Progenitor cell of endocrine pancreas (in vitro differentiated cells): ENCODE results near the gene SCAMP5. TPM values are rescaled to one million over a fixed set of nuclear protein-coding genes. Genes with fewer than 3 reads are reported as not detected.

Source experiments
- DNase-seq: peaks from one replicate; pipeline ENCODE4 v3.0.0; 2021; ENCODE audit warnings: low spot score; ENCODE audit not compliant: unreplicated experiment
- H3K27ac Mint-ChIP-seq: 2 replicates; pipeline ENCODE4 v1.8.0; 2021; ENCODE audit warnings: mild to moderate bottlenecking, moderate library complexity, mixed read lengths
- H3K27me3 Mint-ChIP-seq: 2 replicates; pipeline ENCODE4 v1.8.0; 2021; ENCODE audit warnings: mixed read lengths
- H3K36me3 Mint-ChIP-seq: 2 replicates; pipeline ENCODE4 v1.8.0; 2022; ENCODE audit warnings: mixed read lengths; ENCODE audit not compliant: insufficient read depth
- H3K4me1 Mint-ChIP-seq: 2 replicates; pipeline ENCODE4 v1.8.0; 2021; ENCODE audit warnings: low read depth, mixed read lengths
- H3K4me3 Mint-ChIP-seq: 2 replicates; pipeline ENCODE4 v1.8.0; 2021; ENCODE audit warnings: low read depth, mild to moderate bottlenecking, moderate library complexity, mixed read lengths
- H3K9me3 Mint-ChIP-seq: 2 replicates; pipeline ENCODE4 v1.8.0; 2021; ENCODE audit warnings: low read depth, mixed read lengths
- total RNA-seq: library from RNA; stranded (reverse); gene quantifications from 2 replicates; pipeline ENCODE4 v1.2.1, GENCODE V29; 2021
- TF ChIP-seq, protein P1 (sequence below): fragments of 200-600 bp; sonication (generic); IDR thresholded peaks from one replicate; pipeline ENCODE4 v1.5.0; 2021; ENCODE audit warnings: antibody characterized with exemption, mild to moderate bottlenecking; ENCODE audit not compliant: unreplicated experiment

Gene SCAMP5
- total RNA-seq, 1 donor from 2014 or later: 55.9 TPM

DNA sequence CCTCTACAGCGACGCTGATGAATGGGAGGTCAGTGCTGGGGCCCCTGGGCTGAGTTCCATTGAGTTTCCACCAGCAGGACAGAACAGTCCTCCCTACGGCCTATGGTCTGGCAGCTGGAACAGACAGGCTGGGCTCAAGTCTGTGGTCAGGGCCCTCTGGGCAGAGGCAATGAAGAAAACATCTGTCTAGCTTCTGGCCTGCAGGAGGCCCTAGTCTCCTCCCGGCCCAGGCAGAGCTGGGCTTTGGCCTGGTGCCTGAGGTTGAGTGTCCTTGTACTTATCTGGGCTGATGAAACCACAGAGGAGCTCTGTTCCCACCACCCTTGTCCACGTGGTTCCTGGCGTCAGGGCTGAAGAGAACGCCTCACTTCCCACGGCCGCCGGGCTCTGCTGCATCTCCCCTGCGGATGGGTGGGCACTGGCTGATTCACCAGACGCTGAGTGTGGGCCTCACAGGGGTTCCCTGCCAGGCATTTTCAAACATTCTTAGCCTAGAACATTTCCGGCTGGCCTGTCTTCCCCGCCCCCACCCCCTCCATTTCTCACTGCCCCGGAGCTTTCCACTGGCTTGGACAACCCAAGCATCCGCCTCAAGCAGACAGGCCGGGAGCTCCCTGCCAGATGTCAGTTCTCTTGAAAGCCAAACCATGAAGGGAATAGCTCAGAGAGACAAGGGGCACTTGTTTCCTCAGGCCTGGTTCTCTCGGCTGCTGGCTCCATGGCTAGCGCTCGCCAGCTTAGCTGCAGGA lies 48.3 kb downstream of the SCAMP5 start:
- Mint-ChIP-seq H3K9me3 (no peaks in the 10 kb centered on the region), H3K27me3 (no peaks in the 10 kb centered on the region), H3K27ac (peak overlapping the region; percentile 86), H3K4me3 (no peak overlapping the region), H3K36me3 (peaks cover 3% of the 10 kb centered on the region), H3K4me1 (peaks cover 33% of the 10 kb centered on the region)
- DNase-seq: no peak
- TF ChIP-seq, protein P1, sequence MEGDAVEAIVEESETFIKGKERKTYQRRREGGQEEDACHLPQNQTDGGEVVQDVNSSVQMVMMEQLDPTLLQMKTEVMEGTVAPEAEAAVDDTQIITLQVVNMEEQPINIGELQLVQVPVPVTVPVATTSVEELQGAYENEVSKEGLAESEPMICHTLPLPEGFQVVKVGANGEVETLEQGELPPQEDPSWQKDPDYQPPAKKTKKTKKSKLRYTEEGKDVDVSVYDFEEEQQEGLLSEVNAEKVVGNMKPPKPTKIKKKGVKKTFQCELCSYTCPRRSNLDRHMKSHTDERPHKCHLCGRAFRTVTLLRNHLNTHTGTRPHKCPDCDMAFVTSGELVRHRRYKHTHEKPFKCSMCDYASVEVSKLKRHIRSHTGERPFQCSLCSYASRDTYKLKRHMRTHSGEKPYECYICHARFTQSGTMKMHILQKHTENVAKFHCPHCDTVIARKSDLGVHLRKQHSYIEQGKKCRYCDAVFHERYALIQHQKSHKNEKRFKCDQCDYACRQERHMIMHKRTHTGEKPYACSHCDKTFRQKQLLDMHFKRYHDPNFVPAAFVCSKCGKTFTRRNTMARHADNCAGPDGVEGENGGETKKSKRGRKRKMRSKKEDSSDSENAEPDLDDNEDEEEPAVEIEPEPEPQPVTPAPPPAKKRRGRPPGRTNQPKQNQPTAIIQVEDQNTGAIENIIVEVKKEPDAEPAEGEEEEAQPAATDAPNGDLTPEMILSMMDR: no peak

DNA sequence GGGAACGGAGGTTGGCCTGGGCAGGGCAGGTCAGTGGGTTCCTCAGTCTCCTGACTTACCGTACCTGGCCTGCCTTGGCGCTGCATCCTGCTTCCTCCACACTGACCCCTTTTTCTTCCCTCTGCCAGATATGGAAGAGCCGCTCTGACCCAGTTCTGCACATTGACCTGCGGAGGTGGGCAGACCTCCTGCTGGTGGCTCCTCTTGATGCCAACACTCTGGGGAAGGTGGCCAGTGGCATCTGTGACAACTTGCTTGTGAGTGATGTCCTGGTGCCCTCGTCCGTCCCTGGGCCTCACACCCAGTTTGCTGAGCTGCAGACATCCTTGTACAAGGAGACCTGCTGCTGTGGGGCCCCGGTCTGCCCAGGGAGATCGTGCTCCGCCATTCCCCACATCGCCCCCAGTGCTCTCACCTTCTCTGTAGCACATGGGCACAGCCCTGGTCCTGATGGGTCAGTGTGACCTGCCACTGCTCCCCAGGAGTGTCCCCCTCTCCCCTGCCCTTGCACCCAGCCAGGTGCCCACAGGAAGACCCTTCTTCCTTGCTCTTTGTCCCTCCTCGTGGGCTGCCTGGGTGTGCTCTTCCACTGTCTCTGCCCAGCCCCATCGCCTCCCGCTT lies 49.0 kb downstream of the SCAMP5 start:
- peaks cover 3% of the 10 kb centered on the region for H3K36me3 Mint-ChIP-seq
- peak overlapping the region; percentile 83 for H3K27ac Mint-ChIP-seq
- H3K27me3 Mint-ChIP-seq: no peaks in the 10 kb centered on the region
- TF ChIP-seq, protein P1: no peak
- H3K4me1 Mint-ChIP-seq: peaks cover 26% of the 10 kb centered on the region
- H3K9me3 Mint-ChIP-seq: no peaks in the 10 kb centered on the region
- no peak for DNase-seq
- no peak overlapping the region for H3K4me3 Mint-ChIP-seq

DNA sequence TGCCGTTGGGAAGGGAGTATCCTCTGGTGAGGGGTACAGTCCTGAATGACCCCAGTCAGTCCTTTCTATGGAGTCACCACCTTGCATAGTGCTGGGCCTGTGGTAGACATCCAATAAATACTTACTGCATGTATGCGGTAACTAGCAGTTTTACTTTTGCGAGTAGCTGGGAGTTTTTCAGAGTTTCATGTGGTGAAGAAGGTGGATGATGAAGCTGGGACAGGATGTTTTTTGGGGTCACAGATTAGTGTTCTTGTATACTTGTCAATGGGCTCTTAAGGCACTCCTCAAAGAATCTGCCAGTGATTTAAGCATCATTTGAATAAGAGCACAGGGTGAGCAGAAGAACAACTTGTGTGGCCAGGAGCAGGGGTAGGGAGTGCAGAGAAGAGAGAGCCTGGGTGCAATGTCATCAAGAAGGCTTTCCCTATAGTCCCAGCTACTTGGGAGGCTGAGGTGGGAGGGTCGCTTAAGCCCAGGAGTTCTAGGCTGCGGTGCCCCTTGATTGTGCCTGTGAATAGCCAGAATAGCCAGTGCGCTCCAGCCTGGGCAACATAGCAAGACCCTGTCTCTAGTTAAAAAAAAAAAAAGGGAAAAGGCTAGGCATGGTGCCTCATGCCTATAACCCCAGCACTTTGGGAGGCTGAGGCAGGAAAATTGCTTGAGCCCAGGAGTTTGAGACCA lies 50.1 kb downstream of the SCAMP5 start:
- H3K27ac Mint-ChIP-seq: no peak overlapping the region
- no peaks in the 10 kb centered on the region for H3K9me3 Mint-ChIP-seq
- H3K4me3 Mint-ChIP-seq: no peak overlapping the region
- peaks cover 3% of the 10 kb centered on the region for H3K36me3 Mint-ChIP-seq
- no peaks in the 10 kb centered on the region for H3K27me3 Mint-ChIP-seq
- H3K4me1 Mint-ChIP-seq: peaks cover 23% of the 10 kb centered on the region
- no peak for DNase-seq
- TF ChIP-seq, protein P1: no peak

DNA sequence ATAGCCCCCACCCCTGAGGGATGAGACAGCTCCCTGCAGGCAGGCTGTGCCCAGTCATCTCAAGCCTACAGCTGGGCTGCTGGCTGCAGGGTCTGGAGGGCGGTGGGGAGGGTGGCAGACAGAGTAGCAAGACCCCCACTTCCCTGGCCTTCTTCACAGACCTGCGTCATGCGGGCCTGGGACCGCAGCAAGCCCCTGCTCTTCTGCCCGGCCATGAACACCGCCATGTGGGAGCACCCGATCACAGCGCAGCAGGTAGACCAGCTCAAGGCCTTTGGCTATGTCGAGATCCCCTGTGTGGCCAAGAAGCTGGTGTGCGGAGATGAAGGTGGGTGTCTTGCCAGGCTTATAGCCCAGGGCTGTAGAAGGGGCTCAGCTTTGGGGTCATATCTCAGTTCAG lies 53.0 kb downstream of the SCAMP5 start:
- TF ChIP-seq, protein P1: no peak
- H3K4me3 Mint-ChIP-seq: no peak overlapping the region
- H3K36me3 Mint-ChIP-seq: peaks cover 2% of the 10 kb centered on the region
- no peak overlapping the region for H3K27ac Mint-ChIP-seq
- no peaks in the 10 kb centered on the region for H3K27me3 Mint-ChIP-seq
- no peaks in the 10 kb centered on the region for H3K9me3 Mint-ChIP-seq
- H3K4me1 Mint-ChIP-seq: peaks cover 13% of the 10 kb centered on the region
- DNase-seq: no peak

DNA sequence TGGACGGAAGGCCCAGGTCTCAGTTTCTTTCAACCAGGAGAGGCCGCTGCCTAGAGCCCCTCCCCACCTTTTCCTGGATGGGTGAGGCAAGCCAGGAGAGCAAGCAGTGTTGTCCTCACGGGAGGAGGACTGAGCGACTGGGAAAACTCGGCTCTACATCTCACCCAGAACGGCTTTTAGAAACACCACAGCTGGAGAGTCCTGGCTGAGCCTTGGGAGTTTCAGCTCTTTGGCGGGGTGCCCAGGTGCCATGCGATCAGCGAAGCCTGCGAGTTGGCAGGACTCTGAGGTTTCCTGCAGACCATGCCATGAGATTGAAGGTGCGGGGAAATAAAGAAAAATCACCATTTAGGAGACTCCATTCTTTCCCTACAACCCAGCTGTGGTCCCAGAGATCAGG lies 54.0 kb downstream of the SCAMP5 start:
- Mint-ChIP-seq H3K27ac (no peak overlapping the region), H3K4me1 (peaks cover 10% of the 10 kb centered on the region), H3K27me3 (no peaks in the 10 kb centered on the region), H3K9me3 (no peaks in the 10 kb centered on the region), H3K4me3 (no peak overlapping the region), H3K36me3 (peaks cover 2% of the 10 kb centered on the region)
- DNase-seq: no peak
- TF ChIP-seq, protein P1: no peak
